ENCODE data around the gene GDAP2.
"Not testable (repeated sequence)": the region's sequence is repeated elsewhere in the genome, so short reads cannot be mapped to it uniquely, and the experiment has no call there.

The GDAP2 gene

GRCh38 chr1:117928881-117929342, 509 bp downstream of the GDAP2 start:
- H3K4me3 Mint-ChIP-seq, result peak overlapping the region; percentile 93 to 95

GRCh38 chr1:117925981-117926380, 3.4 kb downstream of the GDAP2 start:
- Mint-ChIP-seq H3K4me1 (peaks cover 21 to 36% of the 10 kb centered on the region in 2 donors), H3K27me3 (no peaks in the 10 kb centered on the region), H3K4me3 (peak overlapping the region; percentile 46 to 73), H3K36me3 (peaks cover 4 to 15% of the 10 kb centered on the region in 2 donors), H3K27ac (peak overlapping the region; percentile 66), H3K9me3 (no peaks in the 10 kb centered on the region)
- no peak for DNase-seq
- ATAC-seq (replicated peaks), result no peak

More at GRCh38 chr1:117928881-117929342, 509 bp downstream of the GDAP2 start:
- Mint-ChIP-seq H3K4me1 (peaks cover 23 to 57% of the 10 kb centered on the region in 2 donors), H3K9me3 (no peaks in the 10 kb centered on the region), H3K36me3 (peaks cover 3 to 29% of the 10 kb centered on the region in 2 donors), H3K27ac (peak overlapping the region; percentile 100), H3K27me3 (no peaks in the 10 kb centered on the region)
- DNase-seq (peak; percentile 70), ATAC-seq (replicated peaks) (peak; percentile 74 to 76)

DNA sequence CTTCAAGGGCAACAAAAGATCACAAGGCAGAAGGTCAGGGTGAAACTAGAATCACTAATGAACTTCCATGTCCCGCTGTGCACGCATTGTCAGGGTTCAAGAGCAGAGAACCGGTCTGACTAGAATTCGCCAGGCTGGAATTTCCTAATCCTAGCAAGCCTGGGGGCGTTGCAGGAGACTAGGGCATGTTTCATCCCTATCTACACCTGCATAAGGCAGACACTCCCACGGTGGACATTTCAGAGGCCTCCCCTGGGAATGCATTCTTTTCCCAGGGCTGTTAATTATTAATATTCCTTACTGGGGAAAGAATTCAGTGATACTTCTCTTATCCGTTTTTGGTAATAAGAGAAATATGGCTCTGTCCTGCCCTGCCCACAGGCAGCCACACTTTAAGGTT, 6.7 kb downstream of the GDAP2 start:
- not testable (repeated sequence) for ATAC-seq (replicated peaks); DNase-seq; H3K27me3 Mint-ChIP-seq; H3K27ac Mint-ChIP-seq; H3K4me3 Mint-ChIP-seq; H3K9me3 Mint-ChIP-seq
- Mint-ChIP-seq H3K4me1 (peaks cover 7 to 11% of the 10 kb centered on the region in 2 donors), H3K36me3 (peaks cover 8 to 13% of the 10 kb centered on the region in 2 donors)

- DNase-seq, result no peak
- Mint-ChIP-seq H3K27me3 (no peaks in the 10 kb centered on the region), H3K27ac (no peak overlapping the region), H3K4me1 (peaks cover 7 to 11% of the 10 kb centered on the region in 2 donors), H3K36me3 (peaks cover 8 to 13% of the 10 kb centered on the region in 2 donors), H3K9me3 (no peaks in the 10 kb centered on the region), H3K4me3 (no peak overlapping the region)
- no peak for ATAC-seq (replicated peaks)
Measured at GRCh38 chr1:117921991-117922390, 7.4 kb downstream of the GDAP2 start.

- H3K27me3 Mint-ChIP-seq, result no peaks in the 10 kb centered on the region
- ATAC-seq (replicated peaks) (no peak), DNase-seq (no peak)
- H3K4me3 Mint-ChIP-seq, result no peak overlapping the region
- H3K4me1 Mint-ChIP-seq, result peaks cover 0 to 6% of the 10 kb centered on the region in 2 donors
- H3K9me3 Mint-ChIP-seq, result no peaks in the 10 kb centered on the region
- peaks cover 27 to 33% of the 10 kb centered on the region in 2 donors for H3K36me3 Mint-ChIP-seq
- H3K27ac Mint-ChIP-seq, result no peak overlapping the region
Measured at GRCh38 chr1:117919376-117919775, 10.0 kb downstream of the GDAP2 start.

GRCh38 chr1:117911051-117911450, 18.4 kb downstream of the GDAP2 start:
- DNase-seq (no peak), ATAC-seq (replicated peaks) (no peak)
- Mint-ChIP-seq H3K27ac (no peak overlapping the region), H3K4me3 (no peak overlapping the region), H3K27me3 (no peaks in the 10 kb centered on the region), H3K9me3 (no peaks in the 10 kb centered on the region), H3K36me3 (peaks cover 38 to 44% of the 10 kb centered on the region in 2 donors), H3K4me1 (peaks cover 0 to under 1% of the 10 kb centered on the region in 2 donors)

- Mint-ChIP-seq H3K4me1 (no peaks in the 10 kb centered on the region), H3K27ac (no peak overlapping the region), H3K36me3 (peaks cover 40 to 52% of the 10 kb centered on the region in 2 donors), H3K9me3 (no peaks in the 10 kb centered on the region), H3K27me3 (no peaks in the 10 kb centered on the region), H3K4me3 (no peak overlapping the region)
- no peak for ATAC-seq (replicated peaks)
- DNase-seq, result no peak
Measured at GRCh38 chr1:117905019-117905418, 24.4 kb downstream of the GDAP2 start.

DNA sequence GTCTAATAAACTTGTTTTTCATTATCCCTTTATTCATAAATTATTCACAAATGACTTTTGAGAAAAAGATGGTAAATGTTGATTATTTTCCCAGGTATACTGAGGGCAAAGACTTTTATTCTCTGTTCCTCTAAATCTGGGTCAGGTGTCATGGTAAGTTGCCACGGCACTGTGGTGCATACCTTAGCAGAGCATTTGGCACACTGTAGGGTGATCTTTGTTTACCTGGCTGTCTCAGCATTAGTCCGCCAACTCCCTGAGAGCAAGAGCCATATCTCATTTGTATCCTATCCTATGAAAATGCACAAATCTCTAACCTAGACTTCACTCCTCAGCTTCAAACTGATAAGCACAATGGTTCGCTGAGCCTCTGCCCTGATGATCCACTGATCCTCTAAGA, 24.9 kb downstream of the GDAP2 start:
- ATAC-seq (replicated peaks) (no peak), DNase-seq (no peak)
- Mint-ChIP-seq H3K9me3 (no peaks in the 10 kb centered on the region), H3K36me3 (peaks cover 40 to 53% of the 10 kb centered on the region in 2 donors), H3K4me1 (no peaks in the 10 kb centered on the region), H3K4me3 (no peak overlapping the region), H3K27ac (no peak overlapping the region), H3K27me3 (no peaks in the 10 kb centered on the region)

GRCh38 chr1:117902944-117903343, 26.5 kb downstream of the GDAP2 start:
- DNase-seq, result no peak
- no peak overlapping the region for H3K27ac Mint-ChIP-seq
- no peak overlapping the region for H3K4me3 Mint-ChIP-seq
- ATAC-seq (replicated peaks), result no peak
- H3K4me1 Mint-ChIP-seq, result no peaks in the 10 kb centered on the region
- H3K36me3 Mint-ChIP-seq, result peaks cover 38 to 55% of the 10 kb centered on the region in 2 donors
- H3K27me3 Mint-ChIP-seq, result no peaks in the 10 kb centered on the region
- H3K9me3 Mint-ChIP-seq, result no peaks in the 10 kb centered on the region

DNA sequence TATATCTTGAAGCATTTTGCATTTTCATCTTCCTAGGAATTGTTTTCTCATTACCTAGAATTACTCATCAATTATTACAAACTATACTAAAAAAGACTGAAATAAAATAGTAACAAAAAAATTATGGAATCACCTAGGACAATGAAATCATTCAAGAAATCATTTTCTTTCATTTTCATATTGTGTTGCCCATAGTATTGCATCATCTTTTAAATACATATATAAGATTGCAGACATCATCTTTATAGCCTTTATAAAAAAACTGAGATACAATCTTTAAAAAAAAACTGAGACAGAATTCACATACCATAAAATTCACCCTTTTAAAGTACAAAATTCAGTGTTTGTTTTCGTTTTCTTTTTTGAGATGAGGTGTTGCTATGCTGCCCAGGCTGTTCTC, 29.6 kb downstream of the GDAP2 start:
- no peaks in the 10 kb centered on the region for H3K27me3 Mint-ChIP-seq
- no peak for ATAC-seq (replicated peaks)
- H3K4me1 Mint-ChIP-seq, result peaks cover 2 to 7% of the 10 kb centered on the region in 2 donors
- H3K9me3 Mint-ChIP-seq, result no peaks in the 10 kb centered on the region
- H3K4me3 Mint-ChIP-seq, result no peak overlapping the region
- peaks cover 26 to 46% of the 10 kb centered on the region in 2 donors for H3K36me3 Mint-ChIP-seq
- H3K27ac Mint-ChIP-seq, result no peak overlapping the region
- no peak for DNase-seq

- Mint-ChIP-seq H3K27me3 (no peaks in the 10 kb centered on the region), H3K27ac (no peak overlapping the region), H3K9me3 (no peaks in the 10 kb centered on the region), H3K4me3 (no peak overlapping the region), H3K36me3 (peaks cover 19 to 36% of the 10 kb centered on the region in 2 donors), H3K4me1 (peaks cover 2 to 7% of the 10 kb centered on the region in 2 donors)
- no peak for ATAC-seq (replicated peaks)
- no peak for DNase-seq
Measured at GRCh38 chr1:117897551-117897950, 31.9 kb downstream of the GDAP2 start.

- DNase-seq, result peak; percentile 27
- Mint-ChIP-seq H3K27ac (no peak overlapping the region), H3K36me3 (peaks cover 13 to 27% of the 10 kb centered on the region in 2 donors)
Measured at GRCh38 chr1:117895482-117896114, 33.8 kb downstream of the GDAP2 start.

DNA sequence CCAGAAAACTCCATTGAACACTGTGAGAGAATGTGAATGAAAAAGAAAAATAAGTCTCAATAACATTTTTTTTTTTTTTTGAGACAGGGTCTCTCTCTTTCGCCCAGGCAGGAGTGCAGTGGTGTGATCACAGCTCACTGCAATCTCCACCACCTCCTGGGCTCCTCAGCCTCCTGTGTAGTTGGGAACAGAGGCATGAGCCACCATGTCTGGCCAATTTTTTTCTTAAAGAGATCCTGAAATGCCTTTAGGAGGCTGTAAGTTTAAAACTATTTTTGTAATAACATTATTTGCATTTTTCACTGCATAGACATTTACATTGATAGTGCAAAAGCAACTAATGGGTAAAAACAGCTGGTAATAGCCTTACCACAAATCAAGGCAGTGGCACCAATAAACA, 35.3 kb downstream of the GDAP2 start:
- ATAC-seq (replicated peaks) (no peak), DNase-seq (no peak)
- peaks cover 2 to 7% of the 10 kb centered on the region in 2 donors for H3K4me1 Mint-ChIP-seq
- no peaks in the 10 kb centered on the region for H3K27me3 Mint-ChIP-seq
- peaks cover 11 to 27% of the 10 kb centered on the region in 2 donors for H3K36me3 Mint-ChIP-seq
- H3K27ac Mint-ChIP-seq, result no peak overlapping the region
- no peaks in the 10 kb centered on the region for H3K9me3 Mint-ChIP-seq
- H3K4me3 Mint-ChIP-seq, result no peak overlapping the region

More at GRCh38 chr1:117895482-117896114, 33.8 kb downstream of the GDAP2 start:
- peak; percentile 91 to 96 for ATAC-seq (replicated peaks)
- no peaks in the 10 kb centered on the region for H3K27me3 Mint-ChIP-seq
- no peak overlapping the region for H3K4me3 Mint-ChIP-seq
- no peaks in the 10 kb centered on the region for H3K9me3 Mint-ChIP-seq
- H3K4me1 Mint-ChIP-seq, result peaks cover 2 to 7% of the 10 kb centered on the region in 2 donors

DNA sequence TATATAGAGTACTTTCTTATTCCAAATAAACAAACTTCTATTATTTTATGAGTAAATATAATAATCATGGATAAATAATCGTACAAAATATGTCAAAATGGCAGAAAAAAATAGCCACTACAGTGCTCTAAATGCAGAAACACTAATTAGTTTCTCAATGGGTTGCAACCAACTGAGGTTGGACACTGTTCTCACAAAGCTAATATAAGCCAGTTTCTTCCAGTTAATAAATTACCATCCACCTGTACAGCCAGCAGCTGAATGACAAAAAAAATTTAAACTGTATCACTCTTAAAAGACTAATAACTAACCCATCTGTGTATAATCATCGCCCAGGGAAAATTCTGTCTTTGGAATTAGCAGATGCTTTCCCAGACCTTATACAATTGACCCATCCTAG, 36.9 kb downstream of the GDAP2 start:
- Mint-ChIP-seq H3K4me1 (peaks cover 2 to 7% of the 10 kb centered on the region in 2 donors), H3K9me3 (no peaks in the 10 kb centered on the region), H3K36me3 (peaks cover 11 to 29% of the 10 kb centered on the region in 2 donors), H3K27me3 (no peaks in the 10 kb centered on the region), H3K27ac (no peak overlapping the region), H3K4me3 (no peak overlapping the region)
- ATAC-seq (replicated peaks) (no peak), DNase-seq (no peak)

- Mint-ChIP-seq H3K27me3 (no peaks in the 10 kb centered on the region), H3K27ac (no peak overlapping the region), H3K36me3 (peaks cover 7 to 27% of the 10 kb centered on the region in 2 donors), H3K4me3 (no peak overlapping the region), H3K4me1 (peaks cover 0 to 3% of the 10 kb centered on the region in 2 donors), H3K9me3 (no peaks in the 10 kb centered on the region)
- ATAC-seq (replicated peaks) (no peak), DNase-seq (no peak)
Measured at GRCh38 chr1:117890452-117890851, 39.0 kb downstream of the GDAP2 start.
